Smooth muscle cell of the brain vasculature (primary cell): Measurements from ENCODE around the gene TMEFF2.

ENCODE experiments used
- DNase-seq: peaks from one replicate; pipeline ENCODE4 v3.0.0-alpha.2; 2012; ENCODE audit warnings: low read depth, low spot score

The TMEFF2 gene

DNA sequence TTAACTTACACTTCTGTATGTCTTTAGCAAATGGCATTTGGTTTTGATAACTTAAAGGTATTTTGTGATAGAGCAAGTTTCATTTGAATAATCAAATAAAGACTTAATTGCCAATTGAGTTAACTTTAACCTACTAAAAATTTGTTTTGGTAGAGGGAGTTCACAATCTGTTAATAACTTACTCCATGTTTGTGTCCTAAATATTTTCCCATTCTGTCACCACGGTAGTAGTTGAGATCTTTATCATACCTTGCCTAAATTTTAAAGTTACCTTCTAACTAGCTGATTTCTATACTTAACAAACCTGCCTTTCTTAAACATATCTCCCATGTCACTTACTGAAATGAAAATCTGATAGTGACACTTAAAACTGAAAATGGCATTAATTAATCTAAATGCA, 127.1 kb downstream of the TMEFF2 start:
- DNase-seq = no peak

DNA sequence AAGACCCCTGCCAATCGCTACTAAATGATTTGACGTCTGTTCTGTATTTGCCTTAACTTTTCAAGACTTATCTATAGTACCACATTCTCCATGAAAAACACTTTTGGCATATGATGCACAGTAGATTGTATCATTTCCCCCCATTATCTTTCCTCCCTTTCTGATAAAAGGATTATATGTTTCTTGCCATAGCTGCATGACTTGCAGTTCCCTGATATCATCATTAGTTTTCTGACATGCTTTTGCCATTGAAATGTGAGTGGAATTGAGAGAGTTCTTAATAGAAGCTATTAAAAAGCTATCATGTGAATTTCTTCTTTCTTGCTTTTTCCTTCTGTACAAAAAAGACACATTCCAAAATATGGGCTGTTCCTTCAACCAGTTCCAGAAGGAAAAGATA, 130.3 kb downstream of the TMEFF2 start:
- no peak for DNase-seq

DNA sequence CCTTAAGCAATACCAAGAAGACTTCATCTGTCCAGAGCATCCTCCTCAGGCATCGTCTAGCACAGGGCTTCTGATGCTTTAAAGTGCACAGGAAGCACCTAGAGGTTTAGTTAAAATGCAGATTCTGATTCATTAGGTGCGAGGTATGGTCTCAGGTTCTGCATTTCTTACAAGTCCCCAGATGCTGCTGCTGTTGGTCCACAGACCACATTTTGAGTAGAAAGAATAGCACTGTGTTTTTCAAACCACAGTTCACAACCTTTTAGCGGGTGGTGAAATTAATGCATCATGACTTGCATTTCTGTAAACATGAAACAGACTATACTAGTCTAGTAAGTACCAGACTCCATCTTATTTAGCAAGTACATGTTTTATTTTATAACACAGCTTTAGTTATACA, 134.6 kb downstream of the TMEFF2 start:
- DNase-seq = peak; percentile 1

GRCh38 chr2:192059266-192059665, 135.5 kb downstream of the TMEFF2 start:
- no peak for DNase-seq

GRCh38 chr2:192053921-192054320, 140.8 kb downstream of the TMEFF2 start:
- no peak for DNase-seq

GRCh38 chr2:192051533-192051932, 143.2 kb downstream of the TMEFF2 start:
- DNase-seq = no peak

GRCh38 chr2:192049362-192049761, 145.4 kb downstream of the TMEFF2 start:
- no peak for DNase-seq

DNA sequence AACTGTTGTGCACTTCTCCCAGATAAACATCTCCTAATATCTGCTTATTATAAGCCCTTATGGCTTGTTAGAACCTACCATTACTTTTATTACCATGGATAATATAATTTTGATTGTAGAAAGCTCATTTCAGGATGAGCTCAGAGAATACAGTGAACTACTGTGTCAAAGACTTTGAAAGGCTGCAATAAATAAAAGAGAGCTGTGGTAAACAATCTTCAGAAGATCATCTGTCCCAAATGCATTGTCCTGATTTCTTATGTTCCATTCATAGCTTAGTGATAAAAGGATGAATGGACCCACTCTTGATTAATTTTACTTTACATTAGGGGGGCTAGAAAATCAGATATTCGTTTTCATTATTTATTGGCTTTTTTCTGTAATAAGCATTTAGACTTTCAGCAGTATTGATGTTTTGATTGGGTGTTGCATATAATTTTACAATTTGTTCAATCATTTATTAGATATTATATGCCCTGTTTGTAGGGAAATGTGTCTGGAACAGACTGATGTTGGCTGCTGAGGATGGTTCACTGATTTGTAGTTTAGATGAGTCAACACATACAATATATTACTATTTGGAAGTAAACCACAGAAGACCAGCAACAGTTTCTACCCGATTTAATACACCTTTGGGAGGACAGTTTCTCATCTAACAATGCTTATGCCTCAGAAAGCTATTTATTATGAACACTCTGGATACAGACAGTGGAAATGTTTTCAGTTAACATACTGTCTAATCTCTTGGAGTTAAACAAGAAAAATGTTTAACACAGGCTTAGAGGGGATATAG, 147.2 kb downstream of the TMEFF2 start:
- no peak for DNase-seq

DNA sequence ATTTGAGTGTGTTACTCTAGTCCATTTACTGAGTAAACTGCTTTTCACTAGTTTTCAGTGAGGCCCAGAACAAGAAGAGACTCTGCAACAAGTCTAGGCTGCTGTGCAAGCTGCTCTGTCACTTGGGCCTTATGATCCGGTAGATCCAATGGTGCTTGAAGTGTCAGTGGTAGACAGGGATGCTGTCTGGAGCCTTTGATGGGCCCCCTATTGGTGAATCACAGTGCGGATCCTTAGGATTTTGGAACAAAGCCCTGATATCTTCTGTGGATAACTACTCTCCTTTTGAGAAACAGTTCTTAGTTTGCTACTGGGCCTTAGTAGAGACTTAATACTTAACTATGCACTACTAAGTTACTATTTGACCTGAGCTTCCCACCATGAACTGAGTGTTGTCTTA, 150.2 kb downstream of the TMEFF2 start:
- no peak for DNase-seq

- DNase-seq = no peak
These were observed 151.4 kb downstream of the TMEFF2 start for GRCh38 chr2:192043216-192043870.

DNA sequence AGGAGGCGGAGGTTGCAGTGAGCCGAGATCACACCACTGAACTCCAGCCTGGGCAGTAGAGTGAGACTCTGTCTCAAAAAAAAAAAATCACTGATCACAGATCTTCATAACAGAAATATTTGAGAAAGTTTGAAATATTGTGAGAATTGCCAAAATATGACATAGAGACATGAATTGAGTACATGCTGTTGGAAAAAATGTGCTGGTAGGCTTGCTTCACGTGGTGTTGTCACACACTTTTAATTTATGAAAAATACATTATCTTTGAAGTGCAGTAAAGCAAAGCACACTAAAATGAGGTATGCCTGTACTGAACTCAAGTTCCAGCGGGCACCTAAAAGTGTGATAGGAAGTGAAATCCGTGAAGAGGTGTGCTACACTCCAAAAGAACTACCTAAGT, 152.6 kb downstream of the TMEFF2 start:
- DNase-seq = no peak

- DNase-seq = no peak
These were observed 156.6 kb downstream of the TMEFF2 start for GRCh38 chr2:192038110-192038509.

DNA sequence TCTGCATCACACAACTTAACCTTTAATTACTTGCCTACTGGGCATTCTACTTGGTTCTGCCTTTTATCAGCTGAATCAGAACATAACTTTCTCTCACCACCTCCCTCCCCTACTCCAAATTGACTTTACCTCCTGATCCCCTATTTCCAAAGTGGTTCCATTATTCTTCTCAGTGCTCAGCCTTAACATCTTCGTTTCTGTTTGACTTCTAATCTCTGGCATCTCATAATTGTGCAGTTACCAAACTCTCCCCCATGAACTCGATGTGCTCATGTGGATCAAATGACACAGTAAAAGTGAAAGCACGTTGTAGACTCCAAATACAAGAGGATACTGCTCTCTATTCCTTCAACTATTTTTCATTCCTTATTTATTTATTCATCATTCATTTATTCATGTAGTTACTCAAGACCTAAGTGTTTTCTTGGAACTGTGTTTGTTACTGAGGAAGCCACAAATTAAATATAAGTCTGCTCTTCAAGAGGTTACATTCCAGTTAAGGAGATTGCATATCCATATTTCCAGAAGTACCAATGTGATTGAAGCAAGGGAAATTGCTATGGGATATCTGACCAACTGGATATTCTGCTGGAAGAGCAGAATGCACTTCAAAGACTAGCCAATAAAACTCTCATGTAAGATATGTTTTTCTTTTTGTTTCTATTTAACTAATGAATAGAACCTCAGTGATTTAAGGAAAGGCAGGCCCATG, 158.8 kb downstream of the TMEFF2 start:
- DNase-seq = no peak

DNA sequence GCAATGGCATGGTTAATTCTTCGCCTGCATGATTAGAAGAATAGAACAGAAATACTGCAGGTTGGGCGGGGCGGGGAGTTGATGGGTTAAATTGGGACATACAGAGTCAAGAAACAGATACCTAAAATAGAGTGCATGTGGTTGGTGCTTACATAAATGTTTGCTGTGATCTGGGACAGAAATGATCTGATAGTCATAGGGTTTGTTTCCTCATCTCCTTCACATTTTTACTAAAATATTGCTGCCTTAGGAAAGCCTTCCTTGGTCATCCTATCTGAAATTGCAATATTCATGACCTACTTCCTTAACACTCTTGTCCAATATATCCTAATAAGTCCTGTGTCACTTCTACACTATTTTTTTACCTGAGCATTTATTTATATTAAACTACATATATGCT, 163.9 kb downstream of the TMEFF2 start:
- DNase-seq = no peak

DNA sequence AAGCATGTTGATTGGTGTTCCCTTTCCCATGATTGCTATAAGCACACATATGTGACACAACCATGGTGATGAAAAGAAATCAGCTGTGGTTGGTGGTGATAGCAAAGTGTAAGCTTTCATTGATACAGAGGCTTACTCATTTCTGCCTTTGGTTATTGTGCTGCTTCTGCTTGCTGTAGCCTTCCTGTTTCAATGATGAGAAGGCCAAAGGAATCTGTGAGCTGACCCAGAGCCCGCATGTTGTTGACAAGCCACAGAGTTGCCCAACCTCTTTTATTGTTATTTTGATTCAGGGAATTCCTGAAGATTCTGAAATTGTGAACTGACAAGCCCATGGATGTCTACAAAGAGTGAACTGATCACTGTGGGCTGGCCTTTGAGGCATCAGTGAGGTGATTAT, 164.4 kb downstream of the TMEFF2 start:
- DNase-seq = no peak

GRCh38 chr2:192029089-192029488, 165.6 kb downstream of the TMEFF2 start:
- DNase-seq = no peak

DNA sequence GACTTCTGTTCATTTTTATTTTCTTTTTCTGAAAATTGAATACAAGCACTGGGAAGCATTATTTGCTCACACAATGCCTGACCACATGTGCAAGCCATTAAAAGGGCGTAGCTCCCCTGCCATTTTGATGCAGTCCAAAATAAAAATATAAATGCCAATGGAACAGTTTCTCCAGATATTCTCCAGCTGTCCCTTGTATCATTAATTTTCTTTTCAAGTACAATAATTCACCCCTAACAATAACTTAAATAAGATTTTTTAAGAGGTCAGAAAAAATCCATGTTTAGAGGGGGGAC, 168.0 kb downstream of the TMEFF2 start:
- DNase-seq = no peak

GRCh38 chr2:192026059-192026824, 168.5 kb downstream of the TMEFF2 start:
- DNase-seq = no peak

DNA sequence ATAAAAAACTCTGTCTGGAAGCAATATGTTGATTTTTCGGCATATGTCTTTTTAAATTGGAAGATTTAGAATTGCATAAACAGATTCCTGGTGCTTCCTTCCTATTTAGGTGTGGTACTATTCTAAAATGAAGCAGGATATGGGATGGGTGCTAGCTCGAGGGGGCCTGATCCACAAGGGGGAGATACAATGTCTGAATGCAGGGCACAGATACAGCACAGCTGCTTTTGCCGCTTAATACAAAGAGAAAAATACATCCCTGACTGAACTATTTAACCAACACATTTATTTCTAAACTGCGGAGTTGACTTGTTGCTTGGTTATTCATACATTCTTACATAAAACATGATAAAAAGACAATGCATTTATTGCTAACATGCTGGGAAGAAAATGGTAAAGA, 169.1 kb downstream of the TMEFF2 start:
- DNase-seq = no peak

DNA sequence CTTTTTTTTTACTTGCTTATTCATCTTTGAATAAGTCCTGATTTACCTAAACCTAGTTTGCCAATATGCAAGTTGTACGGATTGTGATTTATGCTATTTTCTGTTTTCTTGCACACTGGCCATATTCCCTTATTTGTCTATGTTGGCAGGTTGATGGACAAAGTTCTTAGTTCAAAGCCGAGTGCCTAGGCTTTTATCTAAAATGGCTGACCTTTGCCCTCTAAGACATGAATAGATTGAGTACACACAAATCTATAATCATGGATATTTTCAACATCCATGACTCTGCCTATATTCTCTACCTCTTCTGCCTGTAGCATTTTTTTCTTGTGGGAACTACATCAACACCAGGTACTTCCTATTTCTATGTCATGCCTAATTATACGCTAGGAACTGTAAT, 171.7 kb downstream of the TMEFF2 start:
- DNase-seq = no peak

DNA sequence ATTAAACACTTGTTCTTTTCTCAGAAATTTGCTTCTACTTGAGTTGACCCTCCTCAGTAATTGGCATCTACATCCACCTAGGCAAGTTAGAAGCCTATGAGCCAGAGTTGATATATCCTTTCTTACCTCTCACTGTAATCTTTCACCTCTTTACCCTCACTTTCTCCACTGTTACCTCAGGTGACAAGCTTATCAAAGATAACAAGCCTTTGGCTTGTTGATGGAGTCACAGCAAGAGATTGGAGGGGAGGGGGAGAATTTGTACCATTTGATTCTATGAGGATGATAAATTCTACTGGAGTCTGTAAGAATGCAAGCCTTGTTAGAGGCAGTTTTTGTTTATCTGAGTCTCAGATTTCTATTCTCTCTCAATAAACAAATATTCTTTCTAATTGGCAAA, 176.9 kb downstream of the TMEFF2 start:
- DNase-seq = no peak

GRCh38 chr2:192016265-192016664, 178.5 kb downstream of the TMEFF2 start:
- no peak for DNase-seq
